ENCODE results near the gene FAM110A.
"Not testable (repeated sequence)": the region's sequence is repeated elsewhere in the genome, so short reads cannot be mapped to it uniquely, and the experiment has no call there.

Gene FAM110A

GRCh38 chr20:823574-823902 is 10.0 kb upstream of the FAM110A start:
- DNase-seq (ENCODE audit: low spot score) = no peak

- no peak for DNase-seq (ENCODE audit: low spot score)
Measured at GRCh38 chr20:824490-824889, 9.0 kb upstream of the FAM110A start.

- no peak for DNase-seq (ENCODE audit: low spot score)
Measured at GRCh38 chr20:824916-825315, 8.6 kb upstream of the FAM110A start.

- DNase-seq (ENCODE audit: low spot score) = no peak
Measured at GRCh38 chr20:825710-826421, 7.6 kb upstream of the FAM110A start.

- DNase-seq (ENCODE audit: low spot score) = no peak
Measured at GRCh38 chr20:826695-827323, 6.7 kb upstream of the FAM110A start.

GRCh38 chr20:827981-828380 is 5.5 kb upstream of the FAM110A start:
- DNase-seq (ENCODE audit: low spot score) = not testable (repeated sequence)

- peak; percentile 69 for DNase-seq (ENCODE audit: low spot score)
Measured at GRCh38 chr20:828987-829386, 4.5 kb upstream of the FAM110A start.

GRCh38 chr20:829551-829950 is 4.0 kb upstream of the FAM110A start:
- DNase-seq (ENCODE audit: low spot score) = no peak

GRCh38 chr20:830011-830521 is 3.4 kb upstream of the FAM110A start:
- DNase-seq (ENCODE audit: low spot score) = no peak

GRCh38 chr20:831251-831650 is 2.3 kb upstream of the FAM110A start:
- no peak for DNase-seq (ENCODE audit: low spot score)

GRCh38 chr20:831956-832355 is 1.6 kb upstream of the FAM110A start:
- no peak for DNase-seq (ENCODE audit: low spot score)

GRCh38 chr20:833121-833449 is 430 bp upstream of the FAM110A start:
- DNase-seq (ENCODE audit: low spot score) = no peak

GRCh38 chr20:834151-834746 is 734 bp downstream of the FAM110A start:
- DNase-seq (ENCODE audit: low spot score) = no peak

GRCh38 chr20:835608-836045 is 2.1 kb downstream of the FAM110A start:
- peak; percentile 27 for DNase-seq (ENCODE audit: low spot score)

- DNase-seq (ENCODE audit: low spot score) = no peak
Measured at GRCh38 chr20:836190-836589, 2.7 kb downstream of the FAM110A start.

GRCh38 chr20:839015-839414 is 5.5 kb downstream of the FAM110A start:
- no peak for DNase-seq (ENCODE audit: low spot score)

GRCh38 chr20:839626-840025 is 6.1 kb downstream of the FAM110A start:
- DNase-seq (ENCODE audit: low spot score) = no peak

GRCh38 chr20:840503-840857 is 7.0 kb downstream of the FAM110A start:
- DNase-seq (ENCODE audit: low spot score) = no peak

GRCh38 chr20:840858-841567 is 7.5 kb downstream of the FAM110A start:
- DNase-seq (ENCODE audit: low spot score) = no peak

- DNase-seq (ENCODE audit: low spot score) = no peak
Measured at GRCh38 chr20:841568-842546, 8.3 kb downstream of the FAM110A start.

GRCh38 chr20:842547-842940 is 9.0 kb downstream of the FAM110A start:
- no peak for DNase-seq (ENCODE audit: low spot score)

- DNase-seq (ENCODE audit: low spot score) = no peak
Measured at GRCh38 chr20:843912-844311, 10.4 kb downstream of the FAM110A start.
